GM12878 (cell line): Measurements from ENCODE around the gene OR56A4. TPM values are rescaled to one million over a fixed set of nuclear protein-coding genes. Genes with fewer than 3 reads are reported as not detected.

Source experiments
- polyA plus RNA-seq, 11 experiments: library from polyadenylated mRNA; depleted of rRNA in 4 of 11; unstranded in 6 of 11; stranded (reverse) in 5 of 11; fragments of >200 nt; fragmentation: Nextera tagmentation in 4 of 11; fragmentation: Illumina TruSeq in 1 of 11; extraction: Ambion mirVana in 4 of 11; extraction: Trizol in 1 of 11; gene quantifications; 1 replicate in 1 of 11; 2 replicates in 10 of 11; pipeline versions ENCODE4 v1.2.1 to v1.2.3, GENCODE V29; 2011 to 2016; ENCODE audit warnings: inconsistent platforms in 2 of 11, missing spikeins in 2 of 11, low read depth in 1 of 11
- small RNA-seq: library from RNA; depleted of rRNA; stranded (forward); fragments of <200 nt; gene quantifications from one replicate; pipeline ENCODE3, GENCODE V24; 2014
- total RNA-seq, 4 experiments: library from RNA; depleted of rRNA in 3 of 4; stranded (reverse); fragments of >200 nt in 3 of 4; fragmentation: Illumina TruSeq in 1 of 4; extraction: Trizol in 1 of 4; gene quantifications; 2 replicates each; pipeline versions ENCODE4 v1.2.1 to v1.2.3, GENCODE V29; 2013 to 2021

Gene OR56A4
- total and polyA plus RNA-seq, 10 of the 15 experiments (the other 5 are each of a cell fraction or from before 2014, with no cell fraction given): not detected

Small RNA genes lying within 50 kb of the gene (small RNA-seq; reads per million reads assigned to genes)
- gene RNA5SP329: 0.12 reads per million

Other genes with a start within 250 kb of the OR56A4 start
Only the 7 nearest of the 17 such genes appear.
- gene OR52E4, start 126.3 kb downstream of the OR56A4 start, total RNA-seq (2014; rRNA removed): not detected in 2 replicates
- not detected in 2 replicates for gene OR52E4, start 126.3 kb downstream of the OR56A4 start, total RNA-seq (2014; rRNA removed; fragmentation: Illumina TruSeq; extraction: Trizol)
- not detected in 2 replicates for gene OR52E4, start 126.3 kb downstream of the OR56A4 start, total RNA-seq (2021)
- gene OR52E4, start 126.3 kb downstream of the OR56A4 start, polyA plus RNA-seq (2011; rRNA removed): not detected in 2 replicates
- gene OR52E4, start 126.3 kb downstream of the OR56A4 start, polyA plus RNA-seq (2014; fragmentation: Illumina TruSeq; extraction: Trizol): not detected in 2 replicates
- not detected for gene OR52E4, start 126.3 kb downstream of the OR56A4 start, polyA plus RNA-seq (2014; fragmentation: Nextera tagmentation; extraction: Ambion mirVana)
- gene OR52E4, start 126.3 kb downstream of the OR56A4 start, polyA plus RNA-seq (2014; rRNA removed): not detected in 2 replicates
- not detected for gene OR52E4, start 126.3 kb downstream of the OR56A4 start, polyA plus RNA-seq (2016; fragmentation: Nextera tagmentation; extraction: Ambion mirVana)
- not detected in 2 replicates for gene OR52E5, start 113.7 kb downstream of the OR56A4 start, total RNA-seq (2014; rRNA removed)
- not detected in 2 replicates for gene OR52E5, start 113.7 kb downstream of the OR56A4 start, total RNA-seq (2014; rRNA removed; fragmentation: Illumina TruSeq; extraction: Trizol)
- gene OR52E5, start 113.7 kb downstream of the OR56A4 start, total RNA-seq (2021): not detected in 2 replicates
- gene OR52E5, start 113.7 kb downstream of the OR56A4 start, polyA plus RNA-seq (2011; rRNA removed): not detected in 2 replicates
- not detected in 2 replicates for gene OR52E5, start 113.7 kb downstream of the OR56A4 start, polyA plus RNA-seq (2014; fragmentation: Illumina TruSeq; extraction: Trizol)
- not detected for gene OR52E5, start 113.7 kb downstream of the OR56A4 start, polyA plus RNA-seq (2014; fragmentation: Nextera tagmentation; extraction: Ambion mirVana)
- gene OR52E5, start 113.7 kb downstream of the OR56A4 start, polyA plus RNA-seq (2014; rRNA removed): not detected in 2 replicates
- not detected for gene OR52E5, start 113.7 kb downstream of the OR56A4 start, polyA plus RNA-seq (2016; fragmentation: Nextera tagmentation; extraction: Ambion mirVana)
- gene OR56A3, start 64.7 kb downstream of the OR56A4 start, total RNA-seq (2014; rRNA removed): not detected in 2 replicates
- gene OR56A3, start 64.7 kb downstream of the OR56A4 start, total RNA-seq (2014; rRNA removed; fragmentation: Illumina TruSeq; extraction: Trizol): not detected in 2 replicates
- gene OR56A3, start 64.7 kb downstream of the OR56A4 start, total RNA-seq (2021): not detected in 2 replicates
- gene OR56A3, start 64.7 kb downstream of the OR56A4 start, polyA plus RNA-seq (2011; rRNA removed): not detected in 2 replicates
- gene OR56A3, start 64.7 kb downstream of the OR56A4 start, polyA plus RNA-seq (2014; fragmentation: Illumina TruSeq; extraction: Trizol): not detected in 2 replicates
- not detected for gene OR56A3, start 64.7 kb downstream of the OR56A4 start, polyA plus RNA-seq (2014; fragmentation: Nextera tagmentation; extraction: Ambion mirVana)
- gene OR56A3, start 64.7 kb downstream of the OR56A4 start, polyA plus RNA-seq (2014; rRNA removed): not detected in 2 replicates
- gene OR56A3, start 64.7 kb downstream of the OR56A4 start, polyA plus RNA-seq (2016; fragmentation: Nextera tagmentation; extraction: Ambion mirVana): not detected
- not detected in 2 replicates for gene OR56A5, start 38.5 kb downstream of the OR56A4 start, total RNA-seq (2014; rRNA removed)
- gene OR56A5, start 38.5 kb downstream of the OR56A4 start, total RNA-seq (2014; rRNA removed; fragmentation: Illumina TruSeq; extraction: Trizol): not detected in 2 replicates
- gene OR56A5, start 38.5 kb downstream of the OR56A4 start, total RNA-seq (2021): not detected in 2 replicates
- gene OR56A5, start 38.5 kb downstream of the OR56A4 start, polyA plus RNA-seq (2011; rRNA removed): not detected in 2 replicates
- gene OR56A5, start 38.5 kb downstream of the OR56A4 start, polyA plus RNA-seq (2014; fragmentation: Illumina TruSeq; extraction: Trizol): not detected in 2 replicates
- not detected for gene OR56A5, start 38.5 kb downstream of the OR56A4 start, polyA plus RNA-seq (2014; fragmentation: Nextera tagmentation; extraction: Ambion mirVana)
- not detected in 2 replicates for gene OR56A5, start 38.5 kb downstream of the OR56A4 start, polyA plus RNA-seq (2014; rRNA removed)
- gene OR56A5, start 38.5 kb downstream of the OR56A4 start, polyA plus RNA-seq (2016; fragmentation: Nextera tagmentation; extraction: Ambion mirVana): not detected
- not detected in 2 replicates for gene OR52L1, start 20.0 kb downstream of the OR56A4 start, total RNA-seq (2014; rRNA removed)
- not detected in 2 replicates for gene OR52L1, start 20.0 kb downstream of the OR56A4 start, total RNA-seq (2014; rRNA removed; fragmentation: Illumina TruSeq; extraction: Trizol)
- gene OR52L1, start 20.0 kb downstream of the OR56A4 start, total RNA-seq (2021): not detected in 2 replicates
- not detected in 2 replicates for gene OR52L1, start 20.0 kb downstream of the OR56A4 start, polyA plus RNA-seq (2011; rRNA removed)
- gene OR52L1, start 20.0 kb downstream of the OR56A4 start, polyA plus RNA-seq (2014; fragmentation: Illumina TruSeq; extraction: Trizol): not detected in 2 replicates
- gene OR52L1, start 20.0 kb downstream of the OR56A4 start, polyA plus RNA-seq (2014; fragmentation: Nextera tagmentation; extraction: Ambion mirVana): not detected
- gene OR52L1, start 20.0 kb downstream of the OR56A4 start, polyA plus RNA-seq (2014; rRNA removed): not detected in 2 replicates
- gene OR52L1, start 20.0 kb downstream of the OR56A4 start, polyA plus RNA-seq (2016; fragmentation: Nextera tagmentation; extraction: Ambion mirVana): not detected
- under 0.01 TPM in 1 of 2 replicates, not detected in the other for gene OR56A1, start 23.8 kb upstream of the OR56A4 start, total RNA-seq (2014; rRNA removed)
- not detected in 2 replicates for gene OR56A1, start 23.8 kb upstream of the OR56A4 start, total RNA-seq (2014; rRNA removed; fragmentation: Illumina TruSeq; extraction: Trizol)
- gene OR56A1, start 23.8 kb upstream of the OR56A4 start, total RNA-seq (2021): not detected in 2 replicates
- gene OR56A1, start 23.8 kb upstream of the OR56A4 start, polyA plus RNA-seq (2011; rRNA removed): not detected in 2 replicates
- gene OR56A1, start 23.8 kb upstream of the OR56A4 start, polyA plus RNA-seq (2014; fragmentation: Illumina TruSeq; extraction: Trizol): not detected in 2 replicates
- gene OR56A1, start 23.8 kb upstream of the OR56A4 start, polyA plus RNA-seq (2014; fragmentation: Nextera tagmentation; extraction: Ambion mirVana): not detected
- not detected in 2 replicates for gene OR56A1, start 23.8 kb upstream of the OR56A4 start, polyA plus RNA-seq (2014; rRNA removed)
- gene OR56A1, start 23.8 kb upstream of the OR56A4 start, polyA plus RNA-seq (2016; fragmentation: Nextera tagmentation; extraction: Ambion mirVana): not detected
- gene OR56B4, start 100.7 kb upstream of the OR56A4 start, total RNA-seq (2014; rRNA removed): not detected in 2 replicates
- gene OR56B4, start 100.7 kb upstream of the OR56A4 start, total RNA-seq (2014; rRNA removed; fragmentation: Illumina TruSeq; extraction: Trizol): not detected in 2 replicates
- not detected in 2 replicates for gene OR56B4, start 100.7 kb upstream of the OR56A4 start, total RNA-seq (2021)
- gene OR56B4, start 100.7 kb upstream of the OR56A4 start, polyA plus RNA-seq (2011; rRNA removed): not detected in 2 replicates
- gene OR56B4, start 100.7 kb upstream of the OR56A4 start, polyA plus RNA-seq (2014; fragmentation: Illumina TruSeq; extraction: Trizol): not detected in 2 replicates
- gene OR56B4, start 100.7 kb upstream of the OR56A4 start, polyA plus RNA-seq (2014; fragmentation: Nextera tagmentation; extraction: Ambion mirVana): not detected
- not detected in 2 replicates for gene OR56B4, start 100.7 kb upstream of the OR56A4 start, polyA plus RNA-seq (2014; rRNA removed)
- not detected for gene OR56B4, start 100.7 kb upstream of the OR56A4 start, polyA plus RNA-seq (2016; fragmentation: Nextera tagmentation; extraction: Ambion mirVana)